ENCODE measurements around the gene MITF. TPM values are rescaled to one million over a fixed set of nuclear protein-coding genes. Genes with fewer than 3 reads are reported as not detected.

Gene MITF
- total RNA-seq, 1 donor from 2014 or later, result 19.4 TPM

DNA sequence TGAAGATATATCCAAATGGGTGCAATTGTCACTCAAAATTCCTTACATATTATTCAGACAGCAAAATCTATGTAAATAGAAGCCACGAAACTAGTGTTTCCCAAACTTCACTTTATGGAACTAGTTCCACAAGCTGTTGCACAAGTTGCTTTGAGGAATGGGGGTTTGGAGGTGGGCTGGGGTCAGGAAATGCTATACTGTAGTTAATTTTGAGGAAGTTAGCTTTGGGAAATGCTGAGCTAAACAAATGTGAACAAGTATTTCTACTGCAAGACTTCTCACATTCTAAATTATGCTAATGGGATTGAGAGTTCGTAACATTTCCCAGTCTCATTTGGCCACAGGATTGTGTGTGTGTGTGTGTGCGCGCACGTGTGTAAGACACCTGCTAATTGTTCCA, 231.6 kb downstream of the MITF start:
- no peak for DNase-seq (ENCODE audit: low spot score, unreplicated experiment)
- Mint-ChIP-seq H3K4me1 (ENCODE audit: low read depth) (peaks cover 5% of the 10 kb centered on the region), H3K4me3 (ENCODE audit: low read depth) (no peak overlapping the region), H3K27ac (no peak overlapping the region), H3K9me3 (ENCODE audit: low read depth) (no peaks in the 10 kb centered on the region), H3K27me3 (no peaks in the 10 kb centered on the region), H3K36me3 (ENCODE audit: insufficient read depth) (no peaks in the 10 kb centered on the region)
- TF ChIP-seq, protein P1, sequence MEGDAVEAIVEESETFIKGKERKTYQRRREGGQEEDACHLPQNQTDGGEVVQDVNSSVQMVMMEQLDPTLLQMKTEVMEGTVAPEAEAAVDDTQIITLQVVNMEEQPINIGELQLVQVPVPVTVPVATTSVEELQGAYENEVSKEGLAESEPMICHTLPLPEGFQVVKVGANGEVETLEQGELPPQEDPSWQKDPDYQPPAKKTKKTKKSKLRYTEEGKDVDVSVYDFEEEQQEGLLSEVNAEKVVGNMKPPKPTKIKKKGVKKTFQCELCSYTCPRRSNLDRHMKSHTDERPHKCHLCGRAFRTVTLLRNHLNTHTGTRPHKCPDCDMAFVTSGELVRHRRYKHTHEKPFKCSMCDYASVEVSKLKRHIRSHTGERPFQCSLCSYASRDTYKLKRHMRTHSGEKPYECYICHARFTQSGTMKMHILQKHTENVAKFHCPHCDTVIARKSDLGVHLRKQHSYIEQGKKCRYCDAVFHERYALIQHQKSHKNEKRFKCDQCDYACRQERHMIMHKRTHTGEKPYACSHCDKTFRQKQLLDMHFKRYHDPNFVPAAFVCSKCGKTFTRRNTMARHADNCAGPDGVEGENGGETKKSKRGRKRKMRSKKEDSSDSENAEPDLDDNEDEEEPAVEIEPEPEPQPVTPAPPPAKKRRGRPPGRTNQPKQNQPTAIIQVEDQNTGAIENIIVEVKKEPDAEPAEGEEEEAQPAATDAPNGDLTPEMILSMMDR (IDR thresholded peaks at IDR 0.05; ENCODE audit: unreplicated experiment), result no peak

DNA sequence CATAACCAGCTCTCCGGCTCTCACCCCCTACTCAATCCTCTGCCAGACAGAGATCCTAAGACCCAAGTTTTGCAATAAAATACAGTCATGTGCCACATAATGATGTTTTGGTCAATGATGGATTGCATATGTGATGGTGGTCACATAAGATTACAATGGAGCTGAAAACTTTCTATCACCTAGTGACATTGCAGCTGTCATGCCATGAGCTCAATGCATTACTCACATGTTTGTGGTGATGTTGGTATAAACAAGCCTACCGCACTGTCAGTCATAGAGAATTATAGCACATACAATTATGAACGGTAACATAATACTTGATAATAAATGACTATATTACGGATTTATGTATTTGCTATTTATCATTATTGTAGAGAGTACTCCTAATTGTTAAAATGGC, 233.4 kb downstream of the MITF start:
- H3K4me3 Mint-ChIP-seq (ENCODE audit: low read depth), result no peak overlapping the region
- peaks cover under 1% of the 10 kb centered on the region for H3K9me3 Mint-ChIP-seq (ENCODE audit: low read depth)
- DNase-seq (ENCODE audit: low spot score, unreplicated experiment), result no peak

GRCh38 chr3:69976021-69976420, 236.8 kb downstream of the MITF start:
- TF ChIP-seq, protein P1 (IDR thresholded peaks at IDR 0.05; ENCODE audit: unreplicated experiment), result no peak
- Mint-ChIP-seq H3K4me1 (ENCODE audit: low read depth) (peaks cover 11% of the 10 kb centered on the region), H3K27ac (no peak overlapping the region), H3K9me3 (ENCODE audit: low read depth) (peaks cover 25% of the 10 kb centered on the region), H3K4me3 (ENCODE audit: low read depth) (no peak overlapping the region), H3K36me3 (ENCODE audit: insufficient read depth) (peaks cover 5% of the 10 kb centered on the region), H3K27me3 (no peaks in the 10 kb centered on the region)
- no peak for DNase-seq (ENCODE audit: low spot score, unreplicated experiment)

More for the DNA sequence above, 233.4 kb downstream of the MITF start:
- H3K36me3 Mint-ChIP-seq (ENCODE audit: insufficient read depth), result peaks cover 3% of the 10 kb centered on the region
- peaks cover 11% of the 10 kb centered on the region for H3K4me1 Mint-ChIP-seq (ENCODE audit: low read depth)
- H3K27ac Mint-ChIP-seq, result no peak overlapping the region
- H3K27me3 Mint-ChIP-seq, result no peaks in the 10 kb centered on the region
- TF ChIP-seq, protein P1 (IDR thresholded peaks at IDR 0.05; ENCODE audit: unreplicated experiment), result no peak

- no peaks in the 10 kb centered on the region for H3K36me3 Mint-ChIP-seq (ENCODE audit: insufficient read depth)
- TF ChIP-seq, protein P1 (IDR thresholded peaks at IDR 0.05; ENCODE audit: unreplicated experiment), result no peak
- H3K4me3 Mint-ChIP-seq (ENCODE audit: low read depth), result no peak overlapping the region
- DNase-seq (ENCODE audit: low spot score, unreplicated experiment), result no peak
- H3K27me3 Mint-ChIP-seq, result no peaks in the 10 kb centered on the region
- H3K9me3 Mint-ChIP-seq (ENCODE audit: low read depth), result peaks cover 21% of the 10 kb centered on the region
- peaks cover 11% of the 10 kb centered on the region for H3K4me1 Mint-ChIP-seq (ENCODE audit: low read depth)
- H3K27ac Mint-ChIP-seq, result no peak overlapping the region
Measured at GRCh38 chr3:69983546-69984265, 244.4 kb downstream of the MITF start.

DNA sequence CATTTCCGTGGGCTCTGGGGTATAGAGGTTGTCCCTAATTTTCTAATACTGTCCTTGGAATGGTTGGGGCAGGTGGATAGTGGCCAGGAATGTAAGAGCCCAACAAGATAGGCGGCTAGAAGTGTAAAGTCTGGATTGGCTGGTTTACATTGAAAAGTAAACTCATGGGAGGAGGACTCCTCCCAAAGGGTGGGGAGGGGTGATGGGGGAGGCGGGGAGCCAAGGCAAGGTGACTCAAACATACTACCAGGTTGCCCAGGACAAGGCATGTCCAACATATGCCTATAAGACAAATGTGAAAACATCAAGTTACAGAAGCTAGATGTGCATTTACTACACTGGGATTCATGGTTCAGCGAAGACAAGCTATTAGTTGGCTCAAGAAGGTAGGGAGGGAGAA, 246.0 kb downstream of the MITF start:
- DNase-seq (ENCODE audit: low spot score, unreplicated experiment), result no peak
- peaks cover 13% of the 10 kb centered on the region for H3K9me3 Mint-ChIP-seq (ENCODE audit: low read depth)
- peaks cover 11% of the 10 kb centered on the region for H3K4me1 Mint-ChIP-seq (ENCODE audit: low read depth)
- H3K36me3 Mint-ChIP-seq (ENCODE audit: insufficient read depth), result no peaks in the 10 kb centered on the region
- no peaks in the 10 kb centered on the region for H3K27me3 Mint-ChIP-seq
- no peak overlapping the region for H3K4me3 Mint-ChIP-seq (ENCODE audit: low read depth)
- no peak overlapping the region for H3K27ac Mint-ChIP-seq
- TF ChIP-seq, protein P1 (IDR thresholded peaks at IDR 0.05; ENCODE audit: unreplicated experiment), result no peak

All from progenitor cell of endocrine pancreas (in vitro differentiated cells).